Karpas-422 (cell line): ENCODE data around the gene KIF21B. TPM values are rescaled to one million over a fixed set of nuclear protein-coding genes. Genes with fewer than 3 reads are reported as not detected.

Experiments used
- DNase-seq: peaks from one replicate; pipeline ENCODE4 v3.0.0-alpha.2; 2015
- H2AFZ ChIP-seq: fragments of 200-600 bp; sonication (generic); 2 replicates; pipeline ENCODE4 v1.6.1; 2014; ENCODE audit warnings: antibody characterized with exemption, low read length, mixed read lengths
- H3K27ac ChIP-seq: fragments of 200-600 bp; sonication (generic); 2 replicates; pipeline ENCODE4 v1.5.1; 2014; ENCODE audit warnings: mild to moderate bottlenecking, low read length, moderate library complexity
- H3K27me3 ChIP-seq: fragments of 200-600 bp; sonication (generic); 2 replicates; pipeline ENCODE4 v1.6.1; 2014; ENCODE audit warnings: low read length, mixed read lengths
- H3K36me3 ChIP-seq: fragments of 200-600 bp; sonication (generic); 2 replicates; pipeline ENCODE4 v1.6.1; 2014; ENCODE audit warnings: low read length, mixed read lengths; ENCODE audit not compliant: insufficient read depth
- H3K4me1 ChIP-seq: fragments of 200-600 bp; sonication (generic); 2 replicates; pipeline ENCODE4 v1.6.1; 2014; ENCODE audit warnings: mild to moderate bottlenecking, low read length, mixed read lengths
- H3K4me2 ChIP-seq: fragments of 200-600 bp; sonication (generic); 2 replicates; pipeline ENCODE4 v1.6.1; 2014; ENCODE audit warnings: low read length, low read depth, mild to moderate bottlenecking; ENCODE audit not compliant: poor library complexity, severe bottlenecking
- H3K4me3 ChIP-seq: fragments of 200-600 bp; sonication (generic); 2 replicates; pipeline ENCODE4 v1.5.1; 2014; ENCODE audit warnings: mild to moderate bottlenecking, antibody characterized with exemption, low read length, mixed read lengths
- H3K79me2 ChIP-seq: fragments of 200-600 bp; sonication (generic); 2 replicates; pipeline ENCODE4 v1.6.1; 2014; ENCODE audit warnings: mild to moderate bottlenecking, low read length, mixed read lengths
- H3K9ac ChIP-seq: fragments of 200-600 bp; sonication (generic); 2 replicates; pipeline ENCODE4 v1.6.0; 2014; ENCODE audit warnings: low read length
- H3K9me2 ChIP-seq: fragments of 200-600 bp; sonication (generic), shearing (Covaris generic); replicated peaks from 2 replicates; pipeline ENCODE4 v1.6.0; 2014; ENCODE audit warnings: mild to moderate bottlenecking, low read length, moderate library complexity; ENCODE audit not compliant: insufficient read depth
- H3K9me3 ChIP-seq: fragments of 300-700, 200-600 bp; sonication (generic); 2 replicates; pipeline ENCODE4 v1.6.1; 2014; ENCODE audit warnings: low read length, mixed read lengths
- H4K20me1 ChIP-seq: fragments of 200-600 bp; sonication (generic); 2 replicates; pipeline ENCODE4 v1.6.1; 2014; ENCODE audit warnings: mild to moderate bottlenecking, antibody characterized with exemption, low read length, low read depth; ENCODE audit not compliant: insufficient read depth
- total RNA-seq: library from RNA; depleted of rRNA; stranded (reverse); fragments of >200 nt; shearing (Covaris generic); gene quantifications from 2 replicates; pipeline ENCODE4 v1.2.3, GENCODE V29; 2014; ENCODE audit warnings: low replicate concordance

Gene KIF21B
- total RNA-seq, 1 experiment from 2014 or later, result 0.22 TPM

DNA sequence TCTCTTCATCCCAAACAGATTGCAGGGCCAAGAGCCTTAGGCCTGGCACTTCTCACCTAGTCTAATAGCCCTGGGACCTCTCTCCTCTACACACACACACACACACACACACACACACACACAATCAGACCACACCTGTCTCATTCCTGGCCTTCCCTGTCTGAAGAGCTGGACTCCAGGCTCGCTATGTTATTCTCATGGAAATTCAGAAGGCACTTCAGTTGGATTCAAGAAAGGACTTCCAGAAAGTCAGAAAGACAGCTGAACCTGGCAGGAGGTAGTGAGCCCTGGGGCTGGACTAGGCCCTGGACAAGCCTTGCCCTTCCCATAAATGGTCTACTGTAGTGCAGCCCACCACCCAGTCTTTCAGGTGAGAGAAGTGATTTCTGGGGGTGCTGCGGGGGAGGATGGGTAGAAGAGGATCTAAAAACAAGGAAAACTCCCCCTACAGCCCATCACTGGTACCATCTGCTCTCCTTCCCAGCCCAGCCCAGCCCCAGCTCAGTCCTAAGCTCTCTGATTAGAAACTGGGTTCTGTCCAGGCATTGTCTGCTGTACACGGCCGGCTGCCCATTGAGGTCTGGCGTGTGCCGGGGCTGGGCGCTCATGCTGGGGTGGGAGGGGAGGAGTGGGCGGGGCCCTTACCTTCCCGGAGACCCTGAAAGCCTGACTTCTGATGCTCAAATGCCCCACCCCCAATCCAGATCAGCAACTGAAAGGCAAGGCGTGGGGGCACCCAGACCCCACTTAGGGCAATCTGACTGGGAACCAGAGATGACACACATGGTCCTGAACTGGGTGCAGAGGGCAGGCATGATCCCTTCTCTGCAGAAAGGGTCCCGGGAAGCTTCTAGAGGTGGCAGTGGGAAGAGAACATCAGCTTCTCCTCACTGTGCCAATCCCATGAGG is 2.5 kb downstream of the KIF21B start:
- Histone ChIP-seq H3K4me3 (no peak overlapping the region), H3K27ac (no peak overlapping the region), H3K36me3 (no peaks in the 10 kb centered on the region), H3K4me1 (peaks cover 10% of the 10 kb centered on the region), H3K27me3 (no peaks in the 10 kb centered on the region), H3K9ac (no peak overlapping the region), H4K20me1 (no peaks in the 10 kb centered on the region), H3K79me2 (no peaks in the 10 kb centered on the region), H3K9me2 (no peaks in the 10 kb centered on the region), H3K9me3 (no peaks in the 10 kb centered on the region), H3K4me2 (no peak overlapping the region), H2AFZ (no peak overlapping the region)
- peak; percentile 56 for DNase-seq

DNA sequence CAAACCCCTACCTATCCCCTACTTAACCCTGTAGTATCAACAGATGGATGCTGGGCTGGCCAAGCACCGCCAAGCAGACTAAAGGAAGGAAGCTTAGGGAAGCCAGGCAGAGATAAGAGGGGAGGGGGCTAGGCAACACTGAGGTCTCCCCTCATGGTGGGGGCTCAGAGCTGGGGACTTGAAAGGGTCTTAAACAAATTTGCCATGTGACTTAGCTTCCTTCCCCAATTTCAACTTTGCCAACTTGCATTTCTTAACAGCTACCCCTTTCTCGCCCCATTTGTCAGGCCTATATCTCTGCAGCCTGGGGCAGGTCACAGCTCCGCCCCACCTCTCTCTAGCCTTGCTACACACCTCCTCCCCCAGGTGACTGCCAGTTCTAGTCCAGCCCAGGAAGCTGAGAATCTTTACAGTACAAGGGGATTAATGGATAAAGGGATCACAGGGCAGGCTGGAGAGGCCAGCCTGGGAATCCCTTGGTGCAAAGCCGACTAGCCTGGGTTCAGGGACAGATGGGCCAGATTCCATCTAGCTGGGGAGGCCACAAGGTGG is 3.4 kb downstream of the KIF21B start:
- DNase-seq, result peak; percentile 47
- H3K9me3 ChIP-seq, result no peaks in the 10 kb centered on the region
- H3K9me2 ChIP-seq, result no peaks in the 10 kb centered on the region
- no peak overlapping the region for H2AFZ ChIP-seq
- no peaks in the 10 kb centered on the region for H3K79me2 ChIP-seq
- no peak overlapping the region for H3K4me3 ChIP-seq
- H3K4me2 ChIP-seq, result no peak overlapping the region
- no peak overlapping the region for H3K27ac ChIP-seq
- H3K9ac ChIP-seq, result no peak overlapping the region
- peaks cover 10% of the 10 kb centered on the region for H3K4me1 ChIP-seq
- no peaks in the 10 kb centered on the region for H4K20me1 ChIP-seq
- H3K36me3 ChIP-seq, result no peaks in the 10 kb centered on the region
- H3K27me3 ChIP-seq, result no peaks in the 10 kb centered on the region

- H3K27me3 ChIP-seq, result no peaks in the 10 kb centered on the region
- no peak overlapping the region for H3K9ac ChIP-seq
- no peak overlapping the region for H3K4me2 ChIP-seq
- no peak overlapping the region for H3K4me3 ChIP-seq
- H4K20me1 ChIP-seq, result no peaks in the 10 kb centered on the region
- peaks cover 10% of the 10 kb centered on the region for H3K4me1 ChIP-seq
- H3K27ac ChIP-seq, result no peak overlapping the region
- no peaks in the 10 kb centered on the region for H3K9me3 ChIP-seq
- no peaks in the 10 kb centered on the region for H3K9me2 ChIP-seq
- peak; percentile 71 for DNase-seq
- H3K79me2 ChIP-seq, result no peaks in the 10 kb centered on the region
- H3K36me3 ChIP-seq, result no peaks in the 10 kb centered on the region
- H2AFZ ChIP-seq, result no peak overlapping the region; the same call in 1 of the 2 replicates
Observed at GRCh38 chr1:201019321-201019977, 4.1 kb downstream of the KIF21B start.

- H3K4me2 ChIP-seq, result no peak overlapping the region
- no peak overlapping the region for H3K9ac ChIP-seq
- H3K9me3 ChIP-seq, result no peaks in the 10 kb centered on the region
- no peak overlapping the region for H3K4me3 ChIP-seq
- DNase-seq, result no peak
- no peak overlapping the region for H3K27ac ChIP-seq
- H3K27me3 ChIP-seq, result no peaks in the 10 kb centered on the region
- H3K36me3 ChIP-seq, result no peaks in the 10 kb centered on the region
- no peak overlapping the region for H2AFZ ChIP-seq
- H3K79me2 ChIP-seq, result no peaks in the 10 kb centered on the region
- no peaks in the 10 kb centered on the region for H4K20me1 ChIP-seq
- H3K9me2 ChIP-seq, result no peaks in the 10 kb centered on the region
- peaks cover 5% of the 10 kb centered on the region for H3K4me1 ChIP-seq
Observed at GRCh38 chr1:201017828-201018163, 5.7 kb downstream of the KIF21B start.

DNA sequence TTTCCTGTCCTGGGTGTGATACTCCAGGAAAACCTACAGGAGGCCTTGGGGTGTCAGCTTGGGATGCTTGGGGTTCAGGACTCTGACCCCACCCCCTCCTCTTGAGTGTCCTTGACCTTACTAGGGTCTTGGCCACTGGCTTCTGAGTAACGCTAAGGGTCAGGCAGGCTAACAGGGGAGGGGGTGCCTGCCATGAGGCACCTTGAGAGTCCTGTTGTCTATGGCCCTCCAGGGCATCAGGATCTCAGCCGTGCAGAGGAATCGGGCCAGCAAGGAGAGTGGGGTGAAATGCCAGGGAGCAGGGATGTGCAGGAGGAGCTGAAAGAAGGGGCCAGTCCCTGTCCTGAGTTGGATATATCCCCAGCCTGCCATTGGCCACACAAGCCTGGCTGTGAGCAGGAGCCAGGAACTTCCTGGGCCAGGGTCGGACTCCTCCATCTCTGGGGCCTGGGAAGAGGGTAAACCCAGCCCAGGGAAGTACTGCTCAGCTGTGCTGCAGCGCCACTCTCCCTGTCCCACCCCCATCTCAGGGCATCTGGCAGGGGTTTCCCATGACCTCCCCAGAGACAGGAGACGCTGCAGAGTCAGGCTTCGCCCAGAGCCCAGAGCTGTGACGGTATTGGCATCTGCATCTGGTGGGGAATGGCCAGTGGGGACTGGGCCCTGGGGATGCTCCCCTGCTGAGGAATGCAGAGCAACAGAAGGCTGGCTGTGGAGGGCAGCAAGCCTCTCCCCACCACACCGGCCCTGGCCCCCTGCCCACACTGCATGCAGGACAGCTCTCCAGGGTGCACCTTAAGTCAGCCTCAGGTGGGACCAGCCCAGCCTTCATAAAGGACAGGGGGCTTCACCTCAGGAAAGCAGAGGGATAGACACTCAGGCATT is 6.3 kb downstream of the KIF21B start:
- no peak for DNase-seq
- H3K9me3 ChIP-seq, result no peaks in the 10 kb centered on the region
- H3K9me2 ChIP-seq, result no peaks in the 10 kb centered on the region
- no peak overlapping the region for H3K4me2 ChIP-seq
- peaks cover 4% of the 10 kb centered on the region; the same call in 1 of the 2 replicates for H3K4me1 ChIP-seq
- H3K27me3 ChIP-seq, result no peaks in the 10 kb centered on the region
- no peak overlapping the region for H3K9ac ChIP-seq
- no peaks in the 10 kb centered on the region for H3K79me2 ChIP-seq
- H2AFZ ChIP-seq, result no peak overlapping the region
- H3K27ac ChIP-seq, result no peak overlapping the region
- no peak overlapping the region for H3K4me3 ChIP-seq
- no peaks in the 10 kb centered on the region for H4K20me1 ChIP-seq
- H3K36me3 ChIP-seq, result no peaks in the 10 kb centered on the region

DNA sequence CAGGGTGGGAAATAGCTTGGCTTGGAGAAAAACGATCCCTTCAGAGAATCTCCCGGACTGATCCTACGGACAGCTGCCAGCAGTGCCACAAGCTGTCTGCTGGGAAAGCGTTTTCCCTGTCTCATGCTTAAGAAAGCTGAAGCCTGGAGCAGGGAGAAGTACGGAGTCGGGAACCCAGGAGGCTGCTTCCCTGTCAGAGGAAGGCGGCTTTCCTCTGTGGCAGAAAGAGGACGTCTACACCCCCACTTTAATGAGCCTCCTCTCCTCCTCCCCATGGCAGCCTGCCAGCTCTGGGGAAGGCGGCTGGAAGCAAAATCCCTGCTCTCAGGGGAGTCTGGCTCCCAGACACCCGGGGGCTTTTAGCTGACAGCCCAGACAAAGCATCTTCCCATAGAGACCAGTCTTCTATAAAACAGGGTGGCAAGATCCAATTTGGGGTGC is 7.3 kb downstream of the KIF21B start:
- no peaks in the 10 kb centered on the region for H3K79me2 ChIP-seq
- no peaks in the 10 kb centered on the region for H3K9me2 ChIP-seq
- no peak overlapping the region for H3K4me3 ChIP-seq
- no peak overlapping the region for H3K27ac ChIP-seq
- no peak overlapping the region for H3K9ac ChIP-seq
- no peaks in the 10 kb centered on the region for H3K36me3 ChIP-seq
- H3K9me3 ChIP-seq, result no peaks in the 10 kb centered on the region
- DNase-seq, result no peak
- no peaks in the 10 kb centered on the region for H3K27me3 ChIP-seq
- H3K4me1 ChIP-seq, result peaks cover 4% of the 10 kb centered on the region; the same call in 1 of the 2 replicates
- H2AFZ ChIP-seq, result no peak overlapping the region
- no peaks in the 10 kb centered on the region for H4K20me1 ChIP-seq
- H3K4me2 ChIP-seq, result no peak overlapping the region

- Histone ChIP-seq H3K27ac (no peak overlapping the region), H3K9me2 (no peaks in the 10 kb centered on the region), H3K4me1 (peaks cover 4% of the 10 kb centered on the region; the same call in 1 of the 2 replicates), H4K20me1 (no peaks in the 10 kb centered on the region), H3K27me3 (no peaks in the 10 kb centered on the region), H3K4me2 (no peak overlapping the region), H3K4me3 (no peak overlapping the region), H3K36me3 (no peaks in the 10 kb centered on the region), H3K9me3 (no peaks in the 10 kb centered on the region), H2AFZ (no peak overlapping the region), H3K79me2 (no peaks in the 10 kb centered on the region), H3K9ac (no peak overlapping the region)
- DNase-seq, result no peak
Observed at GRCh38 chr1:201015551-201016091, 7.9 kb downstream of the KIF21B start.
